T-helper 1 cell (primary cell): Measurements from ENCODE around the gene ARID4B.
"Not testable (repeated sequence)": the region's sequence is repeated elsewhere in the genome, so short reads cannot be mapped to it uniquely, and the experiment has no call there.

ENCODE experiments used
- DNase-seq, 5 donors: peaks; one replicate each; pipeline ENCODE4 v3.0.0-alpha.2; 2012 to 2020
- total RNA-seq, 4 donors: gene quantifications; one replicate each; lab custom pipeline; 2026; lab: John Stamatoyannopoulos, UW

Gene ARID4B
- total RNA-seq, result 295 to 354 (median 328) reads per million in 4 donors

DNA sequence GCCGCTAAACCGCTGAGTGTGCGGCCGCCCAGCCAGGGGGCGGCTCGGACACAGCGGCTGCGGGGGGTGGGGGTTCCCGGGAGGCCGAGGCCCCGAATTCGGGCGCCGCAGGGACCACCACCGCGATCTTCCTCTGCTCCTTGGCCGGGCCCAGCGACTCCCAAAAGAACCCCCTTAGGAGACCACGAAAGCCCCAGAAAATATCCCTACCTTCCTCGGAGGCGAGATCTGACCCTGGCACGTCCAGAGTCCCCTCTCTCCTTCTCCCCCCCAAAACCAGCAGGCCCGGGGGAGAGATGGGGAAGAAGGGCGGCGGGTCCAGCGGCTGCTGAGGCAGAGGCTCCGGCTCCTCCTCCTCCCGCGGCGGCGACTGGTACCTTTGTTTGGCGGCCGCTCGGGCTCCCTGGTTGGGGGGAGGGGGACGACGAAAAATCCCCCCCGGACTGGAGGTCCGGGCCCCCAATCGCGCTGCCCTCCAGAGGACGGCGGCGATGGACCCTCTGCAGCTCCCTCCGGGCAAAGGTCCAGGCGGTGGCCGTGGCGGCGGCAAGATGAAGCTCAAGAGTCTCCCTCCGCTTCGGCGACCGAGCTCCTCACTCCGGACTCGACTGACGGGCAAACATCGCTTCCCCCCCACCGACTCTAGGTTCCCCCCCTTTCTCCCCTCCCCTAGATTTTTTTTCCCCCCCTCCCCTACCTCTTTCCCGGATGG, at the start of gene ARID4B:
ARID4B (minus strand) TSS at position 621 of the 712 bp plus-strand sequence. CDS start 1,260 bp downstream, outside the sequence.
- no peak for DNase-seq

DNA sequence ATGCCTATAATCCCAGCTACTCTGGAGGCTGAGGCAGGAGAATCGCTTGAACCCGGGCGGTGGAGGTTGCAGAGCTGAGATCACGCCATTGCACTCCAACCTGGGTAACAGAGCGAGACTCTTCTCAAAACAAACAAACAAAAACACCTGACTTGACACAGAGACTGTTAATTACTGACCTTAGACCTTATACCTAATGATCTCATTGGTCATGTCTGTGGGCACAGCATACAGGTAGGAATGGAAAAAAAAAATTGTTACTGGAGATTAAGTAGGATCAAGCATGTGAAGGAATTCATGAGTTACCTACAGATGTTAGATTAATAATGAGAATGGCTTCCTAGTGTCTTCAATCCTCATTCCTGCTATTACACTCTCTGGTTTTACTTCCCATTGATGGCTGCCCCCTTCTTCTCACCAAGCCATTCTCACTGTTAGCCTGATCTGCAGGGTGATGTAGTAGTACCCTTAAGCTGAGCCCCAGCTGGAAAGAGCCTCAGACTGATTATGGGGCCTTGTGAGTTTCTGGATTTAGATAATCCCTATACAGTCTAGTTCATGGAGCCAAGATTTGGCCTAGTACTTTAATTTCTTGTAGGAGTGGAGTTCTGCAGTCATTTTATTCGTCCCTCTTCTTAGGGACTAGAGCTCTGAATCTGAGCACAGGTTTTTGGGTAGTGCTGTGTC, 48.1 kb upstream of the ARID4B start:
- DNase-seq, result no peak

DNA sequence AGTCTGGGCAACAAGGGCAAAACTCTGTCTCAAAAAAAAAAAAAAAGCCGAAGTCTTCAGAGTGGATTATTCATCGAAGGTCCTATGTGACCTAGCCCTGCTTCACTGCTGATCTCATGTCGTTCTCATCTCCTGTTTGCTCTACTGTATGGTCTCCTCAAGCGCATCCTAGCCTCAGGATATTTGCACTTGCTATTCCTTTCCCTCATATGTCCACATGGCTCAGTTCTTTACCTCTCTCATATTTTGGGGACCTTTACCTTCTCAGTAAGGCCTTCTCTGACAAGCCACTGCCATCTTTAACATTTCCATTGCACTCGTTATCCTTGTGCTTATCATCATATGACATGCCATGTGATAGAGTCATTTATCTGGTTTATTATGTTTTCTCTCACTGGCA, 41.8 kb upstream of the ARID4B start:
- DNase-seq, result no peak

GRCh38 chr1:235368428-235368827, 40.4 kb upstream of the ARID4B start:
- DNase-seq, result no peak

- peak; percentile 62 to 91 (median 75) for DNase-seq
These were observed 39.3 kb upstream of the ARID4B start, which contains the start of gene TBCE for GRCh38 chr1:235367000-235367908. TBCE (plus strand) TSS chr1:235367427; CDS start chr1:235380050, 12,623 bp downstream.

- no peak for DNase-seq
These were observed 38.3 kb upstream of the ARID4B start for GRCh38 chr1:235366286-235366685.

DNA sequence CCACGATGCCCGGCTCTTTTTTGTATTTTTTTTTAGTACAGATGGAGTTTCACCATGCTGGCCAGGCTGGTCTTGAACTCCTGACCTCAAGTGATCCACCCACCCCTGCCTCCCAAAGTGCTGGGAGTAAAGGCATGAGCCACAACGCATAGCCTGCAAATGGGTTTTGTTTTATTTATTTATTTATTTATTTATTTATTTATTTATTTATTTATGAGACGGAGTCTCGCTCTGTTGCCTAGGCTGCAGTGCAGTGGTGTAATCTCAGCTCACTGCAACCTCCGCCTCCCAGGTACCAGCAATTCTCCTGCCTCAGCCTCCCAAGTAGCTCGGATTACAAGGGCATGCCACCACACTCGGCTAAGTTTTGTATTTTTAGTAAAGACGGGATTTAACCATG, 36.2 kb upstream of the ARID4B start:
- not testable (repeated sequence) for DNase-seq

DNA sequence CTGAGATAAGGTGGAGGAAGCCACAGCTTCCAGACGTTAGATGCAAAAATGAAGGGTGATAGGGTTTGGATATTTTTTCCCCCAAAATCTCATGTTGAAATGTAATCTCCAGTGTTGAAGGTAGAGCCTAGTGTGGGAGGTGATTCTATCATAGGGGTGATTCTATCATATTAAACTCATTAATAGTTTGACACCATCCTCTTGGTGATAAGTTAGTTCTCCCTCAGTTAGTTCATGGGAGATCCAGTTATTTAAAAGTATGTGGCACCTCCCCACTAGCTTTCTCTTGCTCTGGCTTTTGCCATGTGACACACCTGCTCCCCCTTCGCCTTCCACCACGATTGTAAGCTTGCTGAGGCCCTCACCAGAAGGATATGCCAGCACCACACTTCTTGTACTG, 30.9 kb upstream of the ARID4B start:
- DNase-seq, result no peak

- DNase-seq, result no peak
These were observed 29.8 kb upstream of the ARID4B start for GRCh38 chr1:235357485-235358373.

DNA sequence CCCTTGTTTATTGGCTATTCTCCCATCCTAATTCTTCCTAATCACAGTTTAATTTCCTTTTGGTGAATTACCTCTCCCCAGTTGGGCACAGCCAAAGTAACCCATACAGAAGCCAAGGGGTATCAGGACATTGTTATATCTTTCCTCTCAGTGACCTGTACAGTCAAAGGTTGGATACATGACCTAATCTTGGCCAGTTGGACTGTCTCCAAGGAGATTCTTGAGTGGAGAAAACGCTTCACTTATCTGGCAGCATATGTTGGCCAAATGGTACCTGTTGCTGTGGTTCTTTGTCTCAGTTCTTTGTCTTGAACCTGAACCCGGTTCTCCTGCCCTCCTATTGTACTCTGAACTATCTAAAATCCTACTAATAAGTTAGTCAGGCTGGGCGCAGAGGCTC, 23.9 kb upstream of the ARID4B start:
- no peak for DNase-seq

GRCh38 chr1:235351441-235351840, 23.5 kb upstream of the ARID4B start:
- DNase-seq, result no peak

DNA sequence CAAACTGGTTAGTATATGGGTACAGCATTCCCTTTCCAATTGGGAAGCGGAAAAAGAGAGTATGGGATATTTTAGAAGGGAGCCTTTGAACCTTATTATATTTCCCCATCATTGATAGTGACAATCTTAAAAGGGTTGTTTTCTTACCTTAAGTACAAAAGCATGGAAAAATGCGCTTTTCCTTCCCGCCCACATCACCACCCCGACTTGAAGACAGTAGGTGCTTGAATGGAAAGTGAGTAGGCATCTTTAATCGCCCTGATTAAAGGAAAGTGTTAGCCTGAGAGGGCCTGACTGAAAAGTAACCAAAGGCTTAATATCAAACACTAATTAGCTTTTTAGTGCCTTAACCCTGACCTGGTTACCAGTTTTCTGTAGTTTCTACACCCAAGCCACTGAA, 15.7 kb upstream of the ARID4B start:
- DNase-seq, result no peak

DNA sequence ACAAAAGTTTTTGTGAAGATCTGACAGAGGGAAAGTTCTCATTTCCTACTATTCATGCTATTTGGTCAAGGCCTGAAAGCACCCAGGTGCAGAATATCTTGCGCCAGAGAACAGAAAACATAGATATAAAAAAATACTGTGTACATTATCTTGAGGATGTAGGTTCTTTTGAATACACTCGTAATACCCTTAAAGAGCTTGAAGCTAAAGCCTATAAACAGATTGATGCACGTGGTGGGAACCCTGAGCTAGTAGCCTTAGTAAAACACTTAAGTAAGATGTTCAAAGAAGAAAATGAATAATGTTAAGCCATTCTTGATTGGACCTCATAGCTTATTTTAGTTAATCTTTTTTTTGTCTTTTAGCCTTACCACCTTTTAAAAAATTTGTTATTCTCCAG, 14.5 kb upstream of the ARID4B start:
- no peak for DNase-seq

GRCh38 chr1:235342039-235342438, 14.1 kb upstream of the ARID4B start:
- no peak for DNase-seq

GRCh38 chr1:235341334-235341733, 13.4 kb upstream of the ARID4B start:
- no peak for DNase-seq

- DNase-seq, result no peak
These were observed 11.8 kb upstream of the ARID4B start for GRCh38 chr1:235339746-235340145.

- DNase-seq, result peak in 1 of 5 donors; percentile 65
These were observed 8.9 kb upstream of the ARID4B start for GRCh38 chr1:235336903-235337302.

GRCh38 chr1:235331401-235331800, 3.4 kb upstream of the ARID4B start:
- no peak for DNase-seq

GRCh38 chr1:235330918-235331285, 2.9 kb upstream of the ARID4B start:
- no peak for DNase-seq

GRCh38 chr1:235329139-235329902, 1.3 kb upstream of the ARID4B start:
- DNase-seq, result peak in 4 of 5 donors; percentile 36 to 72 (median 36)
